GM12875 (cell line): ENCODE results near the gene ERICH6B.

ENCODE experiments used
- H3K4me3 ChIP-seq: one replicate; pipeline ENCODE4 v1.5.1; 2011; ENCODE audit warnings: low read depth, low read length, control low read depth
- CTCF ChIP-seq: IDR thresholded peaks from 2 replicates; pipeline ENCODE4 v1.5.1; 2011; ENCODE audit warnings: low read depth, mild to moderate bottlenecking, control low read depth, inconsistent platforms, low read length, moderate library complexity, borderline replicate concordance; ENCODE audit not compliant: insufficient read depth

The ERICH6B gene

GRCh38 chr13:45595965-45596364, 19.6 kb downstream of the ERICH6B start:
- TF ChIP-seq CTCF, result no peak
- H3K4me3 ChIP-seq, result no peak overlapping the region

GRCh38 chr13:45594764-45595163, 20.8 kb downstream of the ERICH6B start:
- H3K4me3 ChIP-seq, result no peak overlapping the region
- no peak for TF ChIP-seq CTCF

- H3K4me3 ChIP-seq, result no peak overlapping the region
- TF ChIP-seq CTCF, result no peak
These were observed 21.3 kb downstream of the ERICH6B start for GRCh38 chr13:45594227-45594626.

- no peak overlapping the region for H3K4me3 ChIP-seq
- no peak for TF ChIP-seq CTCF
These were observed 22.8 kb downstream of the ERICH6B start for GRCh38 chr13:45592758-45593157.

GRCh38 chr13:45590066-45590465, 25.5 kb downstream of the ERICH6B start:
- TF ChIP-seq CTCF, result no peak
- H3K4me3 ChIP-seq, result no peak overlapping the region

- no peak for TF ChIP-seq CTCF
- H3K4me3 ChIP-seq, result no peak overlapping the region
These were observed 27.6 kb downstream of the ERICH6B start for GRCh38 chr13:45587897-45588296.

- no peak for TF ChIP-seq CTCF
- H3K4me3 ChIP-seq, result no peak overlapping the region
These were observed 30.7 kb downstream of the ERICH6B start for GRCh38 chr13:45584816-45585215.
